Kidney epithelial cell (primary cell): ENCODE measurements around the gene LAMA1. TPM values are rescaled to one million over a fixed set of nuclear protein-coding genes. Genes with fewer than 3 reads are reported as not detected.

Experiments used
- DNase-seq: peaks from one replicate; pipeline ENCODE4 v3.0.0-alpha.2; 2010; ENCODE audit warnings: low read depth
- H3K27me3 ChIP-seq: 2 replicates; pipeline ENCODE4 v1.6.0; 2011; ENCODE audit warnings: low read length; ENCODE audit not compliant: control insufficient read depth, insufficient read depth
- H3K36me3 ChIP-seq: 2 replicates; pipeline ENCODE4 v1.5.1; 2011; ENCODE audit warnings: low read length; ENCODE audit not compliant: control insufficient read depth, insufficient read depth
- H3K4me3 ChIP-seq: 2 replicates; pipeline ENCODE4 v1.5.1; 2011; ENCODE audit warnings: low read depth, mild to moderate bottlenecking, control low read depth, low read length
- total RNA-seq: library from RNA; depleted of rRNA; stranded (reverse); fragments of >200 nt; gene quantifications from 2 replicates; pipeline ENCODE4 v1.2.3, GENCODE V29; 2015
- TF ChIP-seq, protein P1 (sequence below): IDR thresholded peaks from 2 replicates; pipeline ENCODE4 v1.5.1; 2011; ENCODE audit warnings: mild to moderate bottlenecking, moderate library complexity, low read length, control low read depth, inconsistent platforms; ENCODE audit not compliant: insufficient read depth, poor library complexity, severe bottlenecking

The LAMA1 gene
- total RNA-seq, 1 donor from 2014 or later = 29.5 TPM

DNA sequence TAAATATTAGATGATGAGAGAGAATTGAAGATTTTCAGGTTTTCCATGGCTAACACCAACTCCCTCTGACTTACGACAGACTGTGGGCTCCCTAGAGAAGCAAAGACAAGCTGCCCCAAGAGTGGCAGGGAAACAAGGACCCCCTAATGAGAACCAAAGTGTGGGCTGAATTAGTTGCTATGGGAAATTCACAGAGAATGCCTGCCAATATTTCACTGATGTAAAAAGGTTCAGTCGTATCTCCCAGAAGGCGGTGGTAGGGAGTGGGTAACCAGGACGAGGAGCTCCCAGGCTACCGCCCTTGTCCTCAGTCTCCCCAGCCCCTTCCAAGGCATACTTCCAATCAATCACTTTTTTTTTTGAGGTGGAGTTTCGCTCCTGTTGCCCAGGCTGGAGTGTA lies 113.6 kb downstream of the LAMA1 start:
- DNase-seq = no peak
- H3K4me3 ChIP-seq = no peak overlapping the region
- TF ChIP-seq, protein P1, sequence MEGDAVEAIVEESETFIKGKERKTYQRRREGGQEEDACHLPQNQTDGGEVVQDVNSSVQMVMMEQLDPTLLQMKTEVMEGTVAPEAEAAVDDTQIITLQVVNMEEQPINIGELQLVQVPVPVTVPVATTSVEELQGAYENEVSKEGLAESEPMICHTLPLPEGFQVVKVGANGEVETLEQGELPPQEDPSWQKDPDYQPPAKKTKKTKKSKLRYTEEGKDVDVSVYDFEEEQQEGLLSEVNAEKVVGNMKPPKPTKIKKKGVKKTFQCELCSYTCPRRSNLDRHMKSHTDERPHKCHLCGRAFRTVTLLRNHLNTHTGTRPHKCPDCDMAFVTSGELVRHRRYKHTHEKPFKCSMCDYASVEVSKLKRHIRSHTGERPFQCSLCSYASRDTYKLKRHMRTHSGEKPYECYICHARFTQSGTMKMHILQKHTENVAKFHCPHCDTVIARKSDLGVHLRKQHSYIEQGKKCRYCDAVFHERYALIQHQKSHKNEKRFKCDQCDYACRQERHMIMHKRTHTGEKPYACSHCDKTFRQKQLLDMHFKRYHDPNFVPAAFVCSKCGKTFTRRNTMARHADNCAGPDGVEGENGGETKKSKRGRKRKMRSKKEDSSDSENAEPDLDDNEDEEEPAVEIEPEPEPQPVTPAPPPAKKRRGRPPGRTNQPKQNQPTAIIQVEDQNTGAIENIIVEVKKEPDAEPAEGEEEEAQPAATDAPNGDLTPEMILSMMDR = no peak
- H3K27me3 ChIP-seq = no peaks in the 10 kb centered on the region
- no peaks in the 10 kb centered on the region for H3K36me3 ChIP-seq

DNA sequence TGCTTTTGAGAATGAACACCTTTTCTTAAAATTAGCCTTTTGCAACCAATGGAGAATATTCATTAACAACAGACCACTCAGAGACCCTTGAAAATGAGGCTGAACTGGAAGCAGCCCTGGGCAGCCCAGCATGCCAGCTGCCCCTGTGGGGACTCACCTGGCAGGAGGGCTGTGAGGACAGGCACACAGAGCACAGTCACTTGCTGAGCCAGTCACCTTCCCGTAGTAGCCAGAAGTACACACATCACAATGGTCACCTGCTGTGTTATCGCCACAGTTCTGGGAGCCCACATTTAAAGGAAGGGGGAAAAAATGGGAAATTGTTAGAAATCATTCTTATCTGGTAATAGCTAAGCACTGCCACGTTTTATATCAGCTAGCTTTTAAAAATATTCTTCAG lies 115.5 kb downstream of the LAMA1 start:
- Histone ChIP-seq H3K4me3 (no peak overlapping the region), H3K36me3 (no peaks in the 10 kb centered on the region), H3K27me3 (no peaks in the 10 kb centered on the region)
- no peak for DNase-seq
- TF ChIP-seq, protein P1 = no peak

DNA sequence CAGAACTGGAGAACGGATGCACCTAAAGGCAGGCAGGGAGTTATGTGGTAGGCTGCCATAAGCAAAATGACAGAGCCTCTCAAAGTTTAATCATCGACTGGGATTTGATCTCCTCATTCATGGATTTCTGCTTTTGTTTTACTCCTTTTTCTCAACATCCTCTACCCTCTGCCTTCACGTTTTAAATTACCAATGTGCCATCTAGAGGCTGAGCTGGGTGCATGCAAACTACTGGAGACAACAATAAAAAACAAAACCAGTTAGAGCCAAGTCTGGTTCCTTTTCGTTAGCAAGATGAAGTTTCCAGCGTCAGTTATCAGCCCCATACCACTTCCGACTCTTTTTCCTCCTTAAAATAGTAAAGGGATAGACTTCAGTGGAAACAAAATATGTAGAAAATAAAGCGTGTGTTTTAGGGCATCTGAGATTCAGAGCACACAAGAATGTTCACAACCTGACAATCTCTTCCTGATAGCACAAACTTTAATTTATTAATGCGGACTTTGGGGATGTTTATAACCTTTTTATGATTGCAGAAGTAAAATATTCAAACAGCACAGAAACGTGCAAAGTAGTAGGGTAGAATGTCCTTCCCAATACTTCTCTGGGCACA lies 117.0 kb downstream of the LAMA1 start:
- TF ChIP-seq, protein P1 = peak; percentile 50
- no peak overlapping the region for H3K4me3 ChIP-seq
- H3K36me3 ChIP-seq = no peaks in the 10 kb centered on the region
- DNase-seq = no peak
- H3K27me3 ChIP-seq = no peaks in the 10 kb centered on the region

DNA sequence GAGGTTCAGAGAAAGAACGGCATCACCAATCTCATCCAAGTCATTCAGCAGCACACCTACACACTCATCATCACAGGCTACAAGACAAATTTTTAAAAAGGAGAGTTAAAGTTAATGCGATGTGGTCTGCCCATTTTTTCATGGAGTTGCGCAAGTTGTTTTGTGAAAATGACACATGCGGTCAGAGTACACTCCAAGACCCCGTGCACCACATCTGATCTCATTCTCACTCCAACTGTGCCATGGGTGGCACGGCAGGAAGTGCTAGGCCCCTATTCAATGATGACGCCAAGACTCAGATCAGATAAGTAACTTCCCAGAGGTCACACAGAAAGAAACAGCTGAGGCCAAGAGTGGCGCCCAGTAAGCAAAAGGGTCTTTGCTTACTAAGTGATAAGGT lies 119.8 kb downstream of the LAMA1 start:
- no peak for DNase-seq
- TF ChIP-seq, protein P1 = no peak

DNA sequence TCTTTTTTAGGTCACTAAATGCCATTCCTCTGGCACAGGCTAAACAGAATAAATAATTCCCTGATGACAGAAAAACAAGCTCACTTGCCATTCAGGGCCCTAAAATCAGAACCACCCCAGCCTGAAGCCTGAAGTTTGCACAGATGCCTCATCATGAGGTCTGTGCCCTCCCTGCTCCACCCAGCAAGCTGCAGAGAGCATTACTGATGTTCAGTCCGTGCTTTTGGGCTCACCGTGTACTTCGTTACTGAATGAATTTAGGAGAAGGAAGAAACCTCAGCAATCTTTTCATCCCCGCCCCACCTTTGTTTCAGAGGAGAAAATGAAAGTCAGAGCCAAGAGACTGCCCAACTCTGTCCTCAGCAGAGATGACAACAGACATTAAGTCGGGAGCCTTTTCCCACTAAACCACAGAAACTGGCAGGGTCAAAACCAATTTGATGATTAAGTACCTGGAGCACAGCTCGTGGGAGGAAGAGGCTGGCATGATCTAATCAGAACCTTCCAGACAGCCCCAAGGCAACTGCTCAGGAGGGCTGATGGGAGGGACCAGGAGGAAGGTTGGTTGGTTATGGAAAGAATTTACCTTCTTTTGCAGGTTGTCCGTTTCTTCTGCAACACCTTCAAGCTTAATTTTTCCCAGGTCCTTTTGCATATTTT lies 122.7 kb downstream of the LAMA1 start:
- Histone ChIP-seq H3K4me3 (no peak overlapping the region), H3K36me3 (no peaks in the 10 kb centered on the region), H3K27me3 (no peaks in the 10 kb centered on the region)
- TF ChIP-seq, protein P1 = no peak
- peak; percentile 54 for DNase-seq

More for the DNA sequence above, 119.8 kb downstream of the LAMA1 start:
- Histone ChIP-seq H3K36me3 (no peaks in the 10 kb centered on the region), H3K4me3 (no peak overlapping the region), H3K27me3 (no peaks in the 10 kb centered on the region)
